Measurements from ENCODE around the gene GAREM2.

The GAREM2 gene

GRCh38 chr2:26144031-26144430 is 28.9 kb upstream of the GAREM2 start:
- H3K14ac ChIP-seq (ENCODE audit: low read length) = no peak overlapping the region
- H4K12ac ChIP-seq (ENCODE audit: low read depth, low read length) = no peak overlapping the region
- H3K36me3 ChIP-seq (ENCODE audit: control insufficient read depth in 1 of 2, insufficient read depth in 2 of 2, low read length in 2 of 2) = peaks cover 0 to 1% of the 10 kb centered on the region in 2 experiments
- H2BK12ac ChIP-seq (ENCODE audit: low read length) = no peak overlapping the region
- no peaks in the 10 kb centered on the region for H3K9me3 ChIP-seq (ENCODE audit: insufficient read depth, low read depth, low read length)
- DNase-seq = no peak
- no peak overlapping the region for H3K27ac ChIP-seq (ENCODE audit: low read depth, low read length)
- no peak overlapping the region for H2AK5ac ChIP-seq (ENCODE audit: low read length)
- no peak overlapping the region for H3K23ac ChIP-seq (ENCODE audit: low read length)
- no peak overlapping the region for H4K91ac ChIP-seq (ENCODE audit: low read depth, low read length)
- no peaks in the 10 kb centered on the region for H3K79me2 ChIP-seq (ENCODE audit: control insufficient read depth, insufficient read depth, low read length, poor library complexity)
- no CpG with 5 or more reads among the region's 7 CpGs for WGBS (ENCODE audit: extremely low coverage, insufficient coverage, insufficient read length)
- H3K4me3 ChIP-seq (ENCODE audit: low read depth, low read length) = no peak overlapping the region
- H3K79me1 ChIP-seq (ENCODE audit: low read length) = no peaks in the 10 kb centered on the region
- H3K4me1 ChIP-seq (ENCODE audit: control insufficient read depth in 1 of 2, insufficient read depth in 2 of 2, low read length in 2 of 2) = no peaks in the 10 kb centered on the region
- H2BK120ac ChIP-seq (ENCODE audit: insufficient read depth, low read length, poor library complexity) = no peak overlapping the region
- no peak overlapping the region for H3K4me2 ChIP-seq (ENCODE audit: low read length)
- no peak overlapping the region for H3K9ac ChIP-seq (ENCODE audit: low read length)
- H3K4ac ChIP-seq (ENCODE audit: low read depth, low read length) = no peak overlapping the region
- H2AFZ ChIP-seq (ENCODE audit: insufficient read depth, low read length, poor library complexity) = no peak overlapping the region
- H3K27me3 ChIP-seq (ENCODE audit: insufficient read depth, low read length) = no peaks in the 10 kb centered on the region
- H2BK5ac ChIP-seq (ENCODE audit: low read depth, low read length, poor library complexity) = no peak overlapping the region
- no peak overlapping the region for H3K18ac ChIP-seq (ENCODE audit: low read length)
- no peak overlapping the region for H4K8ac ChIP-seq (ENCODE audit: low read depth, low read length)

- no peaks in the 10 kb centered on the region for H3K79me2 ChIP-seq (ENCODE audit: control insufficient read depth, insufficient read depth, low read length, poor library complexity)
- no peak overlapping the region for H2AFZ ChIP-seq (ENCODE audit: insufficient read depth, low read length, poor library complexity)
- no peak overlapping the region for H3K14ac ChIP-seq (ENCODE audit: low read length)
- H3K27ac ChIP-seq (ENCODE audit: low read depth, low read length) = no peak overlapping the region
- no peak overlapping the region for H2AK5ac ChIP-seq (ENCODE audit: low read length)
- no peak overlapping the region for H2BK120ac ChIP-seq (ENCODE audit: insufficient read depth, low read length, poor library complexity)
- no peak overlapping the region for H4K12ac ChIP-seq (ENCODE audit: low read depth, low read length)
- H3K9ac ChIP-seq (ENCODE audit: low read length) = no peak overlapping the region
- no peaks in the 10 kb centered on the region for H3K27me3 ChIP-seq (ENCODE audit: insufficient read depth, low read length)
- no peak overlapping the region for H3K4me3 ChIP-seq (ENCODE audit: low read depth, low read length)
- H3K9me3 ChIP-seq (ENCODE audit: insufficient read depth, low read depth, low read length) = no peaks in the 10 kb centered on the region
- H3K79me1 ChIP-seq (ENCODE audit: low read length) = no peaks in the 10 kb centered on the region
- no peak overlapping the region for H4K8ac ChIP-seq (ENCODE audit: low read depth, low read length)
- H3K36me3 ChIP-seq (ENCODE audit: control insufficient read depth in 1 of 2, insufficient read depth in 2 of 2, low read length in 2 of 2) = peaks cover 0 to 1% of the 10 kb centered on the region in 2 experiments
- no peak overlapping the region for H3K4me2 ChIP-seq (ENCODE audit: low read length)
- no peak overlapping the region for H4K91ac ChIP-seq (ENCODE audit: low read depth, low read length)
- DNase-seq = peak; percentile 30 to 79
- no peak overlapping the region for H2BK5ac ChIP-seq (ENCODE audit: low read depth, low read length, poor library complexity)
- H3K18ac ChIP-seq (ENCODE audit: low read length) = no peak overlapping the region
- no peaks in the 10 kb centered on the region for H3K4me1 ChIP-seq (ENCODE audit: control insufficient read depth in 1 of 2, insufficient read depth in 2 of 2, low read length in 2 of 2)
- WGBS (ENCODE audit: extremely low coverage, insufficient coverage, insufficient read length) = no CpG with 5 or more reads among the region's 11 CpGs
- no peak overlapping the region for H3K4ac ChIP-seq (ENCODE audit: low read depth, low read length)
- H2BK12ac ChIP-seq (ENCODE audit: low read length) = no peak overlapping the region
- no peak overlapping the region for H3K23ac ChIP-seq (ENCODE audit: low read length)
Observed at GRCh38 chr2:26144953-26145680, 27.8 kb upstream of the GAREM2 start.

- Histone ChIP-seq H2BK12ac (ENCODE audit: low read length) (no peak overlapping the region), H3K79me2 (ENCODE audit: control insufficient read depth, insufficient read depth, low read length, poor library complexity) (no peaks in the 10 kb centered on the region), H4K8ac (ENCODE audit: low read depth, low read length) (no peak overlapping the region), H3K9ac (ENCODE audit: low read length) (no peak overlapping the region), H2AK5ac (ENCODE audit: low read length) (no peak overlapping the region), H3K27ac (ENCODE audit: low read depth, low read length) (no peak overlapping the region), H3K14ac (ENCODE audit: low read length) (no peak overlapping the region), H3K18ac (ENCODE audit: low read length) (no peak overlapping the region), H3K4me3 (ENCODE audit: low read depth, low read length) (no peak overlapping the region), H4K12ac (ENCODE audit: low read depth, low read length) (no peak overlapping the region), H3K36me3 (ENCODE audit: control insufficient read depth in 1 of 2, insufficient read depth in 2 of 2, low read length in 2 of 2) (no peaks in the 10 kb centered on the region), H4K91ac (ENCODE audit: low read depth, low read length) (no peak overlapping the region), H3K9me3 (ENCODE audit: insufficient read depth, low read depth, low read length) (no peaks in the 10 kb centered on the region), H3K27me3 (ENCODE audit: insufficient read depth, low read length) (no peaks in the 10 kb centered on the region), H3K79me1 (ENCODE audit: low read length) (no peaks in the 10 kb centered on the region), H2AFZ (ENCODE audit: insufficient read depth, low read length, poor library complexity) (no peak overlapping the region), H2BK120ac (ENCODE audit: insufficient read depth, low read length, poor library complexity) (no peak overlapping the region), H3K4me1 (ENCODE audit: control insufficient read depth in 1 of 2, insufficient read depth in 2 of 2, low read length in 2 of 2) (no peaks in the 10 kb centered on the region), H3K4ac (ENCODE audit: low read depth, low read length) (no peak overlapping the region), H3K4me2 (ENCODE audit: low read length) (no peak overlapping the region), H3K23ac (ENCODE audit: low read length) (no peak overlapping the region), H2BK5ac (ENCODE audit: low read depth, low read length, poor library complexity) (no peak overlapping the region)
- DNase-seq = no peak
- no CpG with 5 or more reads among the region's 2 CpGs for WGBS (ENCODE audit: extremely low coverage, insufficient coverage, insufficient read length)
Observed at GRCh38 chr2:26148501-26148900, 24.4 kb upstream of the GAREM2 start.

- H2BK5ac ChIP-seq (ENCODE audit: low read depth, low read length, poor library complexity) = no peak overlapping the region
- no peak overlapping the region for H3K9ac ChIP-seq (ENCODE audit: low read length)
- H3K4me3 ChIP-seq (ENCODE audit: low read depth, low read length) = no peak overlapping the region
- no peaks in the 10 kb centered on the region for H3K9me3 ChIP-seq (ENCODE audit: insufficient read depth, low read depth, low read length)
- no peaks in the 10 kb centered on the region for H3K27me3 ChIP-seq (ENCODE audit: insufficient read depth, low read length)
- no peak overlapping the region for H2AK5ac ChIP-seq (ENCODE audit: low read length)
- H3K4me1 ChIP-seq (ENCODE audit: control insufficient read depth in 1 of 2, insufficient read depth in 2 of 2, low read length in 2 of 2) = no peaks in the 10 kb centered on the region
- no peaks in the 10 kb centered on the region for H3K79me1 ChIP-seq (ENCODE audit: low read length)
- no peak overlapping the region for H2BK120ac ChIP-seq (ENCODE audit: insufficient read depth, low read length, poor library complexity)
- H2BK12ac ChIP-seq (ENCODE audit: low read length) = no peak overlapping the region
- H3K27ac ChIP-seq (ENCODE audit: low read depth, low read length) = no peak overlapping the region
- H3K18ac ChIP-seq (ENCODE audit: low read length) = no peak overlapping the region
- no peak overlapping the region for H3K23ac ChIP-seq (ENCODE audit: low read length)
- H2AFZ ChIP-seq (ENCODE audit: insufficient read depth, low read length, poor library complexity) = no peak overlapping the region
- peak in 1 of 2 donors; percentile 27 for DNase-seq
- H4K12ac ChIP-seq (ENCODE audit: low read depth, low read length) = no peak overlapping the region
- H4K8ac ChIP-seq (ENCODE audit: low read depth, low read length) = no peak overlapping the region
- H3K36me3 ChIP-seq (ENCODE audit: control insufficient read depth in 1 of 2, insufficient read depth in 2 of 2, low read length in 2 of 2) = no peaks in the 10 kb centered on the region
- H3K14ac ChIP-seq (ENCODE audit: low read length) = no peak overlapping the region
- no peak overlapping the region for H3K4ac ChIP-seq (ENCODE audit: low read depth, low read length)
- H4K91ac ChIP-seq (ENCODE audit: low read depth, low read length) = no peak overlapping the region
- H3K4me2 ChIP-seq (ENCODE audit: low read length) = no peak overlapping the region
- no peaks in the 10 kb centered on the region for H3K79me2 ChIP-seq (ENCODE audit: control insufficient read depth, insufficient read depth, low read length, poor library complexity)
- no CpG with 5 or more reads among the region's 12 CpGs for WGBS (ENCODE audit: extremely low coverage, insufficient coverage, insufficient read length)
Observed at GRCh38 chr2:26150243-26150642, 22.6 kb upstream of the GAREM2 start.

All from trophoblast cell (in vitro differentiated cells and primary cell).